G401 (cell line): ENCODE measurements around the gene ENDOG. TPM values are rescaled to one million over a fixed set of nuclear protein-coding genes. Genes with fewer than 3 reads are reported as not detected.
"Not testable (repeated sequence)": the region's sequence is repeated elsewhere in the genome, so short reads cannot be mapped to it uniquely, and the experiment has no call there.

ENCODE experiments used
- DNase-seq: peaks from one replicate; pipeline ENCODE4 v3.0.0-alpha.2; 2015; ENCODE audit warnings: low spot score
- in situ Hi-C: cut with HindIII; loops from 2 replicates; pipeline ENCODE4 v1.10.0; 2016; ENCODE audit warnings: low sequenced_read_pairs, mixed read lengths
- total RNA-seq: library from RNA; depleted of rRNA; stranded (reverse); fragments of >200 nt; shearing (Covaris generic); gene quantifications from 2 replicates; pipeline ENCODE4 v1.2.3, GENCODE V29; 2014

The ENDOG gene
- total RNA-seq, 1 experiment from 2014 or later, result 31.6 TPM

GRCh38 chr9:128792978-128793686 lies 25.2 kb upstream of the ENDOG start:
- in situ Hi-C loops, result no loop called here
- DNase-seq, result no peak

- in situ Hi-C loops, DNase-seq: not testable (repeated sequence)
These were observed 23.3 kb upstream of the ENDOG start for GRCh38 chr9:128794961-128795360.

- DNase-seq, result no peak
- in situ Hi-C loops, result no loop called here
These were observed 19.4 kb upstream of the ENDOG start for GRCh38 chr9:128798896-128799295.

GRCh38 chr9:128800061-128800460 lies 18.2 kb upstream of the ENDOG start:
- in situ Hi-C loops, result no loop called here

GRCh38 chr9:128802482-128802881 lies 15.8 kb upstream of the ENDOG start:
- in situ Hi-C loops, result no loop called here
- no peak for DNase-seq

More at GRCh38 chr9:128800061-128800460, 18.2 kb upstream of the ENDOG start:
- DNase-seq, result no peak

GRCh38 chr9:128805661-128806060 lies 12.6 kb upstream of the ENDOG start:
- DNase-seq, result no peak

GRCh38 chr9:128807827-128808226 lies 10.5 kb upstream of the ENDOG start:
- no peak for DNase-seq
- in situ Hi-C loops, result loop anchor here (5.0 kb wide), 2 partner anchors 41 to 81 kb away; no protein-coding TSS in a partner anchor

More at GRCh38 chr9:128805661-128806060, 12.6 kb upstream of the ENDOG start:
- in situ Hi-C loops, result loop anchor here (5.0 kb wide), 2 partner anchors 38 to 78 kb away; no protein-coding TSS in a partner anchor

GRCh38 chr9:128808543-128808942 lies 9.8 kb upstream of the ENDOG start:
- no peak for DNase-seq
- in situ Hi-C loops, result loop anchor here (5.0 kb wide), 2 partner anchors 41 to 81 kb away; no protein-coding TSS in a partner anchor

- in situ Hi-C loops, result loop anchor here (5.0 kb wide), 2 partner anchors 42 to 82 kb away; no protein-coding TSS in a partner anchor
- DNase-seq, result no peak
These were observed 9.2 kb upstream of the ENDOG start for GRCh38 chr9:128809036-128809599.

- in situ Hi-C loops, result loop anchor here (5.0 kb wide), 2 partner anchors 43 to 83 kb away; no protein-coding TSS in a partner anchor
- DNase-seq, result no peak
These were observed 8.5 kb upstream of the ENDOG start for GRCh38 chr9:128809831-128810230.

GRCh38 chr9:128810873-128811272 lies 7.4 kb upstream of the ENDOG start:
- in situ Hi-C loops, result no loop called here

GRCh38 chr9:128818839-128819715 lies 777 bp downstream of the ENDOG start:
- in situ Hi-C loops, result no loop called here
- DNase-seq, result peak; percentile 35

More at GRCh38 chr9:128810873-128811272, 7.4 kb upstream of the ENDOG start:
- DNase-seq, result no peak

- in situ Hi-C loops, result no loop called here
- peak; percentile 83 for DNase-seq
These were observed 1.7 kb downstream of the ENDOG start for GRCh38 chr9:128819716-128820664.

- in situ Hi-C loops, result no loop called here
- DNase-seq, result no peak
These were observed 2.6 kb downstream of the ENDOG start for GRCh38 chr9:128820665-128821583.

- DNase-seq, result no peak
These were observed 3.5 kb downstream of the ENDOG start for GRCh38 chr9:128821584-128822406.

GRCh38 chr9:128822407-128823042 lies 4.2 kb downstream of the ENDOG start:
- in situ Hi-C loops, result no loop called here
- no peak for DNase-seq

More at GRCh38 chr9:128821584-128822406, 3.5 kb downstream of the ENDOG start:
- in situ Hi-C loops, result no loop called here
